ENCODE results near the gene KDM3B.

KDM3B gene

GRCh38 chr5:138445547-138446271, 93.2 kb downstream of the KDM3B start:
- Histone ChIP-seq H3K4me3 (ENCODE audit: low read depth in 1 of 2, low read length in 2 of 2) (no peak overlapping the region), H3K9ac (ENCODE audit: low read length) (no peak overlapping the region), H3K27me3 (ENCODE audit: control insufficient read depth in 1 of 2, insufficient read depth in 2 of 2, low read length in 2 of 2) (no peaks in the 10 kb centered on the region), H3K4me1 (ENCODE audit: insufficient read depth, low read length) (peaks cover 12% of the 10 kb centered on the region), H3K9me3 (ENCODE audit: low read length) (no peaks in the 10 kb centered on the region), H3K36me3 (ENCODE audit: insufficient read depth, low read length) (no peaks in the 10 kb centered on the region), H3K27ac (ENCODE audit: low read depth, low read length) (no peak overlapping the region)

- Histone ChIP-seq H3K9ac (ENCODE audit: low read length) (no peak overlapping the region), H3K27ac (ENCODE audit: low read depth, low read length) (no peak overlapping the region), H3K36me3 (ENCODE audit: insufficient read depth, low read length) (no peaks in the 10 kb centered on the region), H3K27me3 (ENCODE audit: control insufficient read depth in 1 of 2, insufficient read depth in 2 of 2, low read length in 2 of 2) (no peaks in the 10 kb centered on the region), H3K4me3 (ENCODE audit: low read depth in 1 of 2, low read length in 2 of 2) (no peak overlapping the region), H3K4me1 (ENCODE audit: insufficient read depth, low read length) (peaks cover 12% of the 10 kb centered on the region), H3K9me3 (ENCODE audit: low read length) (no peaks in the 10 kb centered on the region)
Observed at GRCh38 chr5:138448070-138448469, 95.6 kb downstream of the KDM3B start.

- H3K9me3 ChIP-seq (ENCODE audit: low read length) = no peaks in the 10 kb centered on the region
- no peaks in the 10 kb centered on the region for H3K27me3 ChIP-seq (ENCODE audit: control insufficient read depth in 1 of 2, insufficient read depth in 2 of 2, low read length in 2 of 2)
- H3K36me3 ChIP-seq (ENCODE audit: insufficient read depth, low read length) = no peaks in the 10 kb centered on the region
- no peak overlapping the region for H3K27ac ChIP-seq (ENCODE audit: low read depth, low read length)
- H3K4me1 ChIP-seq (ENCODE audit: insufficient read depth, low read length) = peaks cover 12% of the 10 kb centered on the region
- H3K4me3 ChIP-seq (ENCODE audit: low read depth in 1 of 2, low read length in 2 of 2) = no peak overlapping the region
- H3K9ac ChIP-seq (ENCODE audit: low read length) = no peak overlapping the region
Observed at GRCh38 chr5:138448481-138449398, 96.3 kb downstream of the KDM3B start.

- H3K36me3 ChIP-seq (ENCODE audit: insufficient read depth, low read length) = no peaks in the 10 kb centered on the region
- H3K9me3 ChIP-seq (ENCODE audit: low read length) = no peaks in the 10 kb centered on the region
- peak overlapping the region in 1 of 2 donors; percentile 23 for H3K4me3 ChIP-seq (ENCODE audit: low read depth in 1 of 2, low read length in 2 of 2)
- H3K27ac ChIP-seq (ENCODE audit: low read depth, low read length) = peak overlapping the region; percentile 6
- H3K27me3 ChIP-seq (ENCODE audit: control insufficient read depth in 1 of 2, insufficient read depth in 2 of 2, low read length in 2 of 2) = no peaks in the 10 kb centered on the region
- peaks cover 12% of the 10 kb centered on the region for H3K4me1 ChIP-seq (ENCODE audit: insufficient read depth, low read length)
- H3K9ac ChIP-seq (ENCODE audit: low read length) = no peak overlapping the region
Observed at GRCh38 chr5:138449501-138450239, 97.2 kb downstream of the KDM3B start.

- Histone ChIP-seq H3K27ac (ENCODE audit: low read depth, low read length) (no peak overlapping the region), H3K27me3 (ENCODE audit: control insufficient read depth in 1 of 2, insufficient read depth in 2 of 2, low read length in 2 of 2) (no peaks in the 10 kb centered on the region), H3K4me1 (ENCODE audit: insufficient read depth, low read length) (peaks cover 12% of the 10 kb centered on the region), H3K4me3 (ENCODE audit: low read depth in 1 of 2, low read length in 2 of 2) (no peak overlapping the region), H3K9ac (ENCODE audit: low read length) (no peak overlapping the region), H3K36me3 (ENCODE audit: insufficient read depth, low read length) (no peaks in the 10 kb centered on the region), H3K9me3 (ENCODE audit: low read length) (no peaks in the 10 kb centered on the region)
Observed at GRCh38 chr5:138450971-138451370, 98.5 kb downstream of the KDM3B start.

GRCh38 chr5:138452720-138453119, 100.2 kb downstream of the KDM3B start:
- Histone ChIP-seq H3K9ac (ENCODE audit: low read length) (no peak overlapping the region), H3K4me1 (ENCODE audit: insufficient read depth, low read length) (peaks cover 12% of the 10 kb centered on the region), H3K9me3 (ENCODE audit: low read length) (no peaks in the 10 kb centered on the region), H3K4me3 (ENCODE audit: low read depth in 1 of 2, low read length in 2 of 2) (no peak overlapping the region), H3K36me3 (ENCODE audit: insufficient read depth, low read length) (no peaks in the 10 kb centered on the region), H3K27ac (ENCODE audit: low read depth, low read length) (no peak overlapping the region), H3K27me3 (ENCODE audit: control insufficient read depth in 1 of 2, insufficient read depth in 2 of 2, low read length in 2 of 2) (no peaks in the 10 kb centered on the region)

GRCh38 chr5:138453590-138453989, 101.1 kb downstream of the KDM3B start:
- Histone ChIP-seq H3K9ac (ENCODE audit: low read length) (no peak overlapping the region), H3K4me1 (ENCODE audit: insufficient read depth, low read length) (peaks cover 18% of the 10 kb centered on the region), H3K27me3 (ENCODE audit: control insufficient read depth in 1 of 2, insufficient read depth in 2 of 2, low read length in 2 of 2) (no peaks in the 10 kb centered on the region), H3K9me3 (ENCODE audit: low read length) (no peaks in the 10 kb centered on the region), H3K27ac (ENCODE audit: low read depth, low read length) (no peak overlapping the region), H3K4me3 (ENCODE audit: low read depth in 1 of 2, low read length in 2 of 2) (no peak overlapping the region), H3K36me3 (ENCODE audit: insufficient read depth, low read length) (no peaks in the 10 kb centered on the region)

- no peak overlapping the region for H3K9ac ChIP-seq (ENCODE audit: low read length)
Observed at GRCh38 chr5:138454121-138454520, 101.6 kb downstream of the KDM3B start.

GRCh38 chr5:138455232-138455930, 102.9 kb downstream of the KDM3B start:
- no peak overlapping the region for H3K27ac ChIP-seq (ENCODE audit: low read depth, low read length)
- H3K27me3 ChIP-seq (ENCODE audit: control insufficient read depth in 1 of 2, insufficient read depth in 2 of 2, low read length in 2 of 2) = no peaks in the 10 kb centered on the region
- peaks cover 13% of the 10 kb centered on the region for H3K4me1 ChIP-seq (ENCODE audit: insufficient read depth, low read length)
- no peaks in the 10 kb centered on the region for H3K36me3 ChIP-seq (ENCODE audit: insufficient read depth, low read length)
- H3K9ac ChIP-seq (ENCODE audit: low read length) = no peak overlapping the region
- no peaks in the 10 kb centered on the region for H3K9me3 ChIP-seq (ENCODE audit: low read length)
- no peak overlapping the region for H3K4me3 ChIP-seq (ENCODE audit: low read depth in 1 of 2, low read length in 2 of 2)

More at GRCh38 chr5:138454121-138454520, 101.6 kb downstream of the KDM3B start:
- Histone ChIP-seq H3K27me3 (ENCODE audit: control insufficient read depth in 1 of 2, insufficient read depth in 2 of 2, low read length in 2 of 2) (no peaks in the 10 kb centered on the region), H3K4me3 (ENCODE audit: low read depth in 1 of 2, low read length in 2 of 2) (no peak overlapping the region), H3K27ac (ENCODE audit: low read depth, low read length) (no peak overlapping the region), H3K36me3 (ENCODE audit: insufficient read depth, low read length) (no peaks in the 10 kb centered on the region), H3K4me1 (ENCODE audit: insufficient read depth, low read length) (peaks cover 23% of the 10 kb centered on the region), H3K9me3 (ENCODE audit: low read length) (no peaks in the 10 kb centered on the region)

GRCh38 chr5:138457531-138458275, 105.2 kb downstream of the KDM3B start:
- peaks cover 26% of the 10 kb centered on the region for H3K4me1 ChIP-seq (ENCODE audit: insufficient read depth, low read length)
- H3K27me3 ChIP-seq (ENCODE audit: control insufficient read depth in 1 of 2, insufficient read depth in 2 of 2, low read length in 2 of 2) = no peaks in the 10 kb centered on the region
- H3K9me3 ChIP-seq (ENCODE audit: low read length) = no peaks in the 10 kb centered on the region
- no peak overlapping the region for H3K27ac ChIP-seq (ENCODE audit: low read depth, low read length)
- no peaks in the 10 kb centered on the region for H3K36me3 ChIP-seq (ENCODE audit: insufficient read depth, low read length)
- no peak overlapping the region for H3K4me3 ChIP-seq (ENCODE audit: low read depth in 1 of 2, low read length in 2 of 2)
- no peak overlapping the region for H3K9ac ChIP-seq (ENCODE audit: low read length)
